Inflammatory macrophage treated with lipopolysaccharide for 1 hour (primary cell): ENCODE results near the gene RPL15.
A peak's percentile ranks its signal among the peaks of the same experiment; 100 is the strongest.

Experiments
- DNase-seq, 2 donors: peaks; one replicate each; pipeline ENCODE4 v3.0.0-alpha.2; 2020 to 2022

RPL15 gene

DNA sequence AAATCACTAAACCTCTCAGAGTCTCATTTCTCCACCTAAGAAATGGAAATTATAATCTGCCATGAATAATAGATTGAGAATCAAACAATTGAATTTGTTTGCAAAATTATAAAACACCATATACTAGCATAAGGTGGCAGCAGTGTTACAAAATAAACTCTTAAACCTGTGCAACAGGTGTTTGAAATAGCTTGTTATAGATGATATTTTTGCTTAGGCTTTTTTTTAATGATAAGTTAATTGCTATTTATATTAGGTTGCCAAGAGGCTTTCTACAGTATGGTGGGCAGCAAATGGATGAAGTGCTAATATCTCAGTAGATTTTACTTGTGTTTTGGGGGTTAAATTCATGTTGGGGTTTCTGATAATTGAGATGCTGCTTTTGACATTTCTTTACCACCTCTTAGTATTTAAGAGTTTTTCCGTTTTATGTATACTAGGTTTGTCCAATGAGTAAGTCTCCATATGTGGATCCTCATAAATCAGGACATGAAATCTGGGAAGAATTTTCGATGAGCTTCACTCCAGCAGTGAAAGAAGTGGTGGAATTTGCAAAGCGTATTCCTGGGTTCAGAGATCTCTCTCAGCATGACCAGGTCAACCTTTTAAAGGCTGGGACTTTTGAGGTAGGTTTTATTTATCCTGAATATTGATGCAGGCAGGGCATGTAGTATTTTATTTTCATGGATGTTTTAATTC is 47.8 kb downstream of the RPL15 start:
- no peak for DNase-seq

DNA sequence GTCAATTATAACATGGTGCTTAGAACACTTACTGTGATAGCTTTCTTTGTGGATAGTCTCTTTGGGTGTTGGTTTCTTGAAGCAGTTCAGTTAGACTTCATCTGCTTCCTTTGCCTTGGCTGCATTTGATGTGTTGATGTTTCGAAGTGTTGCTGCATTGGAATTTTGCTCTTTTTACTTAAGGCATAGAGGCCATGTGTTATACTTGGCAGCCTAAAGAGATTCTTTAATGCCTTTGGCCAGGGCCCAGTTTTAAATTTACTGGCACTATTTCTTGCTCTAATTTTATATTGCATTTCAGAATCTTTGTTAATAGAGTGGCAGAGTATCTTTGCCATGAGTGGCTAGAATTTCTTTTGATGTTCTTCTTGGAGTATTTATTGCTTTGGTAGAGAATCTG is 49.4 kb downstream of the RPL15 start:
- DNase-seq, result no peak

DNA sequence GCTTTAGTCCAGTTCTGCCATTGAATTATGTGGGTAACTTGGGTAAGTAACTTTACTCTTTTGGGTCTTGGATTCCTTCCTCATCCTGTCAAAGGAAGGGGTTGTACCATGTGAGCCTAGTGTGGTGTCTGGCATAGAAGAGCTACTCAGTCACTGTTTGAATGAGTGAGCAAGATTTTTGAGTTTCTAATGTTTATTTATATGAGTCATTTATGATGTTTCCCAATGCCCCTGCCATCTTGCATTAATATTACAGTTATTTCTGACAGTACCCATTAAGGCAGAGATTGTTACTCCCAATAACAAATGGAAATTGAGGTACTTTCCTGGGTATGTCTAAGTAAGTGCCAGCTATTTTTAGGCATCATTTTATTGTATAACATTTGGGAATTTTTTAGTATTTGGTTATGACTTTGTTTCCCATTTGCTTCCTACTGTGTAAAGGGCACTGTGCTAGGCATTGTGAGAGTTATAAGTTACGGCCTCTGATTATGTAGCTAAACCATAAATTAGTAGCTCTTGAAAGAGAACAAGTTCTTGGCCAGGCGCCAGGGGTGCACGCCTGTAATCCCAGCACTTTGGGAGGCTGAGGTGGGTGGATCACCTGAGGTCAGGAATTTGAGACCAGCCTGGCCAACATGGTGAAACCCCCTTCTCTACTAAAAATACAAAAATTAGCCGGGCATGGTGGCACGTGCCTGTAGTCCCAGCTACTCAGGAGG is 51.7 kb downstream of the RPL15 start:
- DNase-seq, result peak in 1 of 2 donors; percentile 48

DNA sequence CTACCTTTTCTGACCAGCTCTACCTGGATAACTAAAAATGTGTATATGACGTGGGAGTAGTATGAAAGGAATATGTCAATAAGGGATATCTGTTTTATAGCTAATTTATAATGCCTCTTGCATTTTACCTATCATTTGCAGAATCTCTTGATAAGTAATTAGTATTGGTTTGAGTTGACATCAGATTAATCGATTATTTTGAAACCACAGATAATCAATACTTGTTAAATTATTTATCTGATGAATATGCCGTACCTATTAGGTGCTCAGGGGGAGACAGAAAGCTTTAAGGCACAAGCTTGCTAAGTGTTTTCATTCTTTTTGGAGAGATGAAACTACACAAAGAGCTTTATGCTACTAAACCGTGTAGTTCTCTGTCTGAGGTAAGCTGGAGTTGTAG is 52.5 kb downstream of the RPL15 start:
- no peak for DNase-seq
